ENCODE measurements around the gene ZNRD2.

The ZNRD2 gene

DNA sequence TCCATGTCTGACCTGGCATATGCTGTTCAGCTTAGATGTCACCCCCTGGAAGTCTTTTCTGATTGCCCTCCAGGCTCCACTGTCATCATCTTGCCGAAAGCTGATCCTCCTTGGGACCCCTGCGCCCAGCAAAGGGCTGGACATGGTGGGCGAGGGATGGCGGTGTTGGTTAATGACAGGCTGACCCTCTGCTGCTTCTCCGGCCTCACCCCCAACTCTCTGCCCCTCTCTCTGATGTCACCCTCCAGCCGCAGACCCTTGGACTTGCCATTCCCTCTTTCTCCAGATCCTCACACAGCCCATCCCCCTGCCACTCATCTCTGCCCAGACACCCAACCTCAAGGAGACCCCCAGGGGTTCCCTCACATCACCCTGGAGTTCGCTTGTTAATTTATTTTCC lies 7.9 kb downstream of the ZNRD2 start:
- Histone ChIP-seq H3K79me2 (ENCODE audit: low read length) (peaks cover 57% of the 10 kb centered on the region), H3K36me3 (replicated peaks; ENCODE audit: insufficient read depth, low read length) (no peaks in the 10 kb centered on the region), H3K27ac (ENCODE audit: low read length) (no peak overlapping the region; the same call in 1 of the 2 replicates), H3K9me2 (replicated peaks; ENCODE audit: insufficient read depth, low read length) (no peaks in the 10 kb centered on the region), H4K20me1 (ENCODE audit: insufficient read depth, low read length) (no peaks in the 10 kb centered on the region), H2AFZ (ENCODE audit: low read length) (no peak overlapping the region), H3F3A (ENCODE audit: insufficient read depth, low read length) (peaks cover 23% of the 10 kb centered on the region), H3K4me1 (ENCODE audit: low read length) (peaks cover 20% of the 10 kb centered on the region), H3K27me3 (replicated peaks; ENCODE audit: insufficient read depth, low read length) (no peaks in the 10 kb centered on the region), H3K4me2 (ENCODE audit: low read depth, low read length) (no peak overlapping the region), H3K9me3 (replicated peaks; ENCODE audit: insufficient read depth, low read length) (no peaks in the 10 kb centered on the region), H3K4me3 (ENCODE audit: low read length) (no peak overlapping the region), H3K9ac (ENCODE audit: low read length) (no peak overlapping the region)
- no peak for DNase-seq
- no peak for TF ChIP-seq EZH2 (optimal IDR thresholded peaks at IDR 0.05; ENCODE audit: low read depth, low read length)

DNA sequence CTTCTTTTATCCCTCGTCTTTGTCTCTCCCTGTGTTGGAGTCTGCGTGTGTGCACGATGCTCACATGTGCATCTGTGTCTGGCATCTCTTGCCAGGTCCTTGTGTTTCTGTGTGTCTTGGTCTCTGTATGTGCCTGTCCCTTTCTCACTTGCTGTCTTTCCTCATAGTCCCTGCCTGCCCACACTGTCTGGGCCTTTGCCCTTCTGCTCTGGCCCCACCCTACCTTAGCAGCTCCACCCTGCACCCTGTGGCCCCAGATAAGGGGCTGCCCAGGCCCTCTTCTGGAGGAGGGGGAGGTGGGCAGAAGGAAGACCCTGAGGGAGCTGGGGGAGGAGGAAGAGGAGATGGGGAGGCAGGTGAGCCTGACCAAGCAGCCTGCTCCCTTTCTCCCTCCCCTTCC lies 8.4 kb downstream of the ZNRD2 start:
- no peaks in the 10 kb centered on the region for H3K27me3 ChIP-seq (replicated peaks; ENCODE audit: insufficient read depth, low read length)
- H3K9me3 ChIP-seq (replicated peaks; ENCODE audit: insufficient read depth, low read length) = no peaks in the 10 kb centered on the region
- no peak overlapping the region for H3K4me2 ChIP-seq (ENCODE audit: low read depth, low read length)
- no peak overlapping the region for H3K4me3 ChIP-seq (ENCODE audit: low read length)
- H3K9me2 ChIP-seq (replicated peaks; ENCODE audit: insufficient read depth, low read length) = no peaks in the 10 kb centered on the region
- no peak overlapping the region for H2AFZ ChIP-seq (ENCODE audit: low read length)
- no peak for DNase-seq
- peaks cover 14% of the 10 kb centered on the region for H3K4me1 ChIP-seq (ENCODE audit: low read length)
- no peaks in the 10 kb centered on the region for H3K36me3 ChIP-seq (replicated peaks; ENCODE audit: insufficient read depth, low read length)
- H3K27ac ChIP-seq (ENCODE audit: low read length) = no peak overlapping the region
- H3K9ac ChIP-seq (ENCODE audit: low read length) = no peak overlapping the region
- peaks cover 51% of the 10 kb centered on the region for H3K79me2 ChIP-seq (ENCODE audit: low read length)
- peaks cover 18% of the 10 kb centered on the region for H3F3A ChIP-seq (ENCODE audit: insufficient read depth, low read length)
- TF ChIP-seq, protein P1, sequence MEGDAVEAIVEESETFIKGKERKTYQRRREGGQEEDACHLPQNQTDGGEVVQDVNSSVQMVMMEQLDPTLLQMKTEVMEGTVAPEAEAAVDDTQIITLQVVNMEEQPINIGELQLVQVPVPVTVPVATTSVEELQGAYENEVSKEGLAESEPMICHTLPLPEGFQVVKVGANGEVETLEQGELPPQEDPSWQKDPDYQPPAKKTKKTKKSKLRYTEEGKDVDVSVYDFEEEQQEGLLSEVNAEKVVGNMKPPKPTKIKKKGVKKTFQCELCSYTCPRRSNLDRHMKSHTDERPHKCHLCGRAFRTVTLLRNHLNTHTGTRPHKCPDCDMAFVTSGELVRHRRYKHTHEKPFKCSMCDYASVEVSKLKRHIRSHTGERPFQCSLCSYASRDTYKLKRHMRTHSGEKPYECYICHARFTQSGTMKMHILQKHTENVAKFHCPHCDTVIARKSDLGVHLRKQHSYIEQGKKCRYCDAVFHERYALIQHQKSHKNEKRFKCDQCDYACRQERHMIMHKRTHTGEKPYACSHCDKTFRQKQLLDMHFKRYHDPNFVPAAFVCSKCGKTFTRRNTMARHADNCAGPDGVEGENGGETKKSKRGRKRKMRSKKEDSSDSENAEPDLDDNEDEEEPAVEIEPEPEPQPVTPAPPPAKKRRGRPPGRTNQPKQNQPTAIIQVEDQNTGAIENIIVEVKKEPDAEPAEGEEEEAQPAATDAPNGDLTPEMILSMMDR (IDR thresholded peaks at IDR 0.05; ENCODE audit: low read length) = no peak
- TF ChIP-seq EZH2phosphoT487 (IDR thresholded peaks at IDR 0.05; ENCODE audit: low read length) = no peak
- no peak for TF ChIP-seq EZH2 (optimal IDR thresholded peaks at IDR 0.05; ENCODE audit: low read depth, low read length)
- no peaks in the 10 kb centered on the region for H4K20me1 ChIP-seq (ENCODE audit: insufficient read depth, low read length)

DNA sequence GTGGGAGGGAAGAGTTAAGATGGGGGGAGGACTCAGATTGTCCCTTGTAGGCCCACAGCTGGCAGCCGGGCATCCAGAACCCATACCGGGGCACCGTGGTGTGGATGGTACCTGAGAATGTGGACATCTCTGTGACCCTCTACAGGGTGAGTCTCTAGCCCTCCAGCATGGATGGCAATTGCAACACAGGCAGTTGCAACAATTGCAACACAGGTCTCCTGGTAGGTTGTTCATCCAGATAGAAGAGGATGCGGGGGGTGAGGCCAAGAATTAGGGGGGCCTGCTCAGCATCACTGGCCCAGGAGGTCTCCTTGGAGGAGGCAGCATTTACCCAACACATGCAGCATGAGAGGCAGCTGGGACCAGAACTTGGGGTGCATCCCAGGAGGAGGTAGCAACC lies 9.0 kb downstream of the ZNRD2 start:
- TF ChIP-seq EZH2phosphoT487 (IDR thresholded peaks at IDR 0.05; ENCODE audit: low read length) = no peak
- TF ChIP-seq EZH2 (optimal IDR thresholded peaks at IDR 0.05; ENCODE audit: low read depth, low read length) = no peak
- TF ChIP-seq, protein P1 (IDR thresholded peaks at IDR 0.05; ENCODE audit: low read length) = no peak
- Histone ChIP-seq H3K4me1 (ENCODE audit: low read length) (peaks cover 12% of the 10 kb centered on the region), H2AFZ (ENCODE audit: low read length) (no peak overlapping the region), H3K9me3 (replicated peaks; ENCODE audit: insufficient read depth, low read length) (no peaks in the 10 kb centered on the region), H3K4me3 (ENCODE audit: low read length) (no peak overlapping the region), H4K20me1 (ENCODE audit: insufficient read depth, low read length) (no peaks in the 10 kb centered on the region), H3K27ac (ENCODE audit: low read length) (no peak overlapping the region), H3K9ac (ENCODE audit: low read length) (no peak overlapping the region), H3K79me2 (ENCODE audit: low read length) (peaks cover 49% of the 10 kb centered on the region), H3K4me2 (ENCODE audit: low read depth, low read length) (no peak overlapping the region), H3K36me3 (replicated peaks; ENCODE audit: insufficient read depth, low read length) (no peaks in the 10 kb centered on the region), H3K27me3 (replicated peaks; ENCODE audit: insufficient read depth, low read length) (no peaks in the 10 kb centered on the region), H3F3A (ENCODE audit: insufficient read depth, low read length) (peaks cover 14% of the 10 kb centered on the region), H3K9me2 (replicated peaks; ENCODE audit: insufficient read depth, low read length) (no peaks in the 10 kb centered on the region)
- DNase-seq = no peak

DNA sequence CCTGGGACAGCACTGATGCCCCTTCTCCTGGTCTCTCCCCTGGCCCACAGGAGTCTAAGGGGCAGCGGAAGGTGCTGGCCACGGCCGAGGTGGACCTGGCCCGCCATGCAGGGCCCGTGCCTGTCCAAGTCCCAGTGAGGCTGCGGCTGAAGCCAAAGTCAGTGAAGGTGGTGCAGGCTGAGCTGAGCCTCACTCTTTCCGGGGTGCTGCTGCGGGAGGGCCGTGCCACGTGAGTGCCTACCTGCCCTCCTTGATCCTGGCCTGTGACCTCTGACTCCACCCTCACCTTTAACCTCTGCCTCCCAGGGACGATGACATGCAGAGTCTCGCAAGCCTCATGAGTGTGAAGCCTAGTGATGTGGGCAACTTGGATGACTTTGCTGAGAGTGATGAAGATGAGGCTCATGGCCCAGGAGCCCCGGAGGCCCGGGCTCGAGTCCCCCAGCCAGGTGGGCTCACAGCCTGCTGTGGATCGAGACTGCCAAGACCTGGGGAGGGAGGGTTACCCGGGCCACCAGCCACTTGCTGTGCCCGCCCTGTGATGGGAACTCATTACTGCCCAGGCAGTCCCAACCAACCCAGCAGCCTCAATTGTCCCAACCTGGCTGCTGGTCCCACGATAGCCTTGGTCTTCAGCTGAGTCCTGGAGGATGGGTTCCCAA lies 9.9 kb downstream of the ZNRD2 start:
- Histone ChIP-seq H3K27ac (ENCODE audit: low read length) (no peak overlapping the region), H3K9ac (ENCODE audit: low read length) (no peak overlapping the region), H3K4me2 (ENCODE audit: low read depth, low read length) (no peak overlapping the region), H3K27me3 (replicated peaks; ENCODE audit: insufficient read depth, low read length) (no peaks in the 10 kb centered on the region), H3F3A (ENCODE audit: insufficient read depth, low read length) (peaks cover 5% of the 10 kb centered on the region), H3K4me1 (ENCODE audit: low read length) (peaks cover 11% of the 10 kb centered on the region), H3K9me2 (replicated peaks; ENCODE audit: insufficient read depth, low read length) (no peaks in the 10 kb centered on the region), H3K4me3 (ENCODE audit: low read length) (no peak overlapping the region), H2AFZ (ENCODE audit: low read length) (no peak overlapping the region), H3K79me2 (ENCODE audit: low read length) (peaks cover 48% of the 10 kb centered on the region), H4K20me1 (ENCODE audit: insufficient read depth, low read length) (no peaks in the 10 kb centered on the region), H3K9me3 (replicated peaks; ENCODE audit: insufficient read depth, low read length) (no peaks in the 10 kb centered on the region), H3K36me3 (replicated peaks; ENCODE audit: insufficient read depth, low read length) (no peaks in the 10 kb centered on the region)
- TF ChIP-seq, protein P1 (IDR thresholded peaks at IDR 0.05; ENCODE audit: low read length) = no peak
- TF ChIP-seq EZH2phosphoT487 (IDR thresholded peaks at IDR 0.05; ENCODE audit: low read length) = no peak
- no peak for TF ChIP-seq EZH2 (optimal IDR thresholded peaks at IDR 0.05; ENCODE audit: low read depth, low read length)
- no peak for DNase-seq
